HG02870 (cell line): ENCODE measurements around the gene IQCK.
"Not testable (repeated sequence)": the region's sequence is repeated elsewhere in the genome, so short reads cannot be mapped to it uniquely, and the experiment has no call there.

Experiments
- ATAC-seq: cut with Tn5 transposase; IDR thresholded peaks from one replicate; pipeline ENCODE4 v1.9.1; 2021; ENCODE audit warnings: mild to moderate bottlenecking, moderate library complexity; ENCODE audit not compliant: unreplicated experiment

The IQCK gene

GRCh38 chr16:19717741-19718623 is at the start of gene IQCK, which contains the start of gene KNOP1:
TSS of gene IQCK (plus strand) at chr16:19718271. CDS start at chr16:19718307, 36 bp downstream.
TSS of gene KNOP1 (minus strand) at chr16:19718227. CDS start at chr16:19715035, 3,192 bp downstream.
- ATAC-seq: peak; percentile 87

- ATAC-seq: no peak
Measured at GRCh38 chr16:19672378-19672777, 45.7 kb upstream of the IQCK start.

GRCh38 chr16:19674485-19674884 is 43.6 kb upstream of the IQCK start:
- ATAC-seq: no peak

GRCh38 chr16:19677402-19677801 is 40.7 kb upstream of the IQCK start:
- no peak for ATAC-seq

- no peak for ATAC-seq
Measured at GRCh38 chr16:19678804-19679203, 39.3 kb upstream of the IQCK start.

GRCh38 chr16:19679281-19679680 is 38.8 kb upstream of the IQCK start:
- not testable (repeated sequence) for ATAC-seq

GRCh38 chr16:19680881-19681340 is 37.2 kb upstream of the IQCK start:
- ATAC-seq: no peak

- no peak for ATAC-seq
Measured at GRCh38 chr16:19681637-19682036, 36.4 kb upstream of the IQCK start.

- ATAC-seq: no peak
Measured at GRCh38 chr16:19683453-19684236, 34.4 kb upstream of the IQCK start.

- ATAC-seq: no peak
Measured at GRCh38 chr16:19685176-19685575, 32.9 kb upstream of the IQCK start.

GRCh38 chr16:19687279-19687678 is 30.8 kb upstream of the IQCK start:
- no peak for ATAC-seq

GRCh38 chr16:19688396-19689024 is 29.6 kb upstream of the IQCK start:
- ATAC-seq: no peak

- no peak for ATAC-seq
Measured at GRCh38 chr16:19689342-19689741, 28.7 kb upstream of the IQCK start.

- ATAC-seq: no peak
Measured at GRCh38 chr16:19690196-19690595, 27.9 kb upstream of the IQCK start.

- ATAC-seq: no peak
Measured at GRCh38 chr16:19691161-19691711, 26.8 kb upstream of the IQCK start.

GRCh38 chr16:19694989-19695388 is 23.1 kb upstream of the IQCK start:
- ATAC-seq: no peak

- no peak for ATAC-seq
Measured at GRCh38 chr16:19696328-19696727, 21.7 kb upstream of the IQCK start.

- no peak for ATAC-seq
Measured at GRCh38 chr16:19696961-19697360, 21.1 kb upstream of the IQCK start.

GRCh38 chr16:19697756-19698318 is 20.2 kb upstream of the IQCK start:
- no peak for ATAC-seq
